HepG2 (cell line): ENCODE results near the gene CTF1. TPM values are rescaled to one million over a fixed set of nuclear protein-coding genes. Genes with fewer than 3 reads are reported as not detected.
A peak's percentile ranks its signal among the peaks of the same experiment; 100 is the strongest.

Experiments used
- ELF1 ChIP-seq: sonication (generic); formaldehyde crosslinking; IDR thresholded peaks from 2 replicates; pipeline ENCODE4 v1.4.0; 2020; ENCODE audit warnings: missing genetic modification reagents
- HOXD1 ChIP-seq: sonication (generic); formaldehyde crosslinking; IDR thresholded peaks from 2 replicates; pipeline ENCODE4 v1.5.0; 2020; ENCODE audit warnings: missing genetic modification reagents
- KDM3A ChIP-seq: IDR thresholded peaks from 2 replicates; pipeline ENCODE4 v1.6.1; 2018; ENCODE audit warnings: low read depth, missing compliant biosample characterization
- KDM5A ChIP-seq: fragments of 200-600 bp; sonication (generic); IDR thresholded peaks from 2 replicates; pipeline ENCODE4 v1.7.0; 2018; ENCODE audit warnings: antibody characterized with exemption, mild to moderate bottlenecking, low read length, borderline replicate concordance
- KLF9 ChIP-seq: IDR thresholded peaks from 2 replicates; pipeline ENCODE4 v1.6.1; 2016; ENCODE audit warnings: low read depth
- MIER3 ChIP-seq: IDR thresholded peaks from 2 replicates; pipeline ENCODE4 v1.6.1; 2016; ENCODE audit warnings: missing compliant biosample characterization, borderline replicate concordance
- NCOA2 ChIP-seq: sonication (generic); formaldehyde crosslinking; IDR thresholded peaks from 2 replicates; pipeline ENCODE4 v1.8.0; 2022; ENCODE audit warnings: inconsistent platforms
- NCOR1 ChIP-seq: fragments of 200-600 bp; sonication (generic); IDR thresholded peaks from 2 replicates; pipeline ENCODE4 v1.7.0; 2017; ENCODE audit warnings: antibody characterized with exemption, low read length, borderline replicate concordance
- NFKB2 ChIP-seq: sonication (generic); formaldehyde crosslinking; IDR thresholded peaks from 2 replicates; pipeline ENCODE4 v1.4.0; 2020; ENCODE audit warnings: missing genetic modification reagents, borderline replicate concordance
- PITX1 ChIP-seq: sonication (generic); formaldehyde crosslinking; IDR thresholded peaks from 2 replicates; pipeline ENCODE4 v1.5.1; 2020; ENCODE audit warnings: mild to moderate bottlenecking, missing genetic modification reagents
- TP53 ChIP-seq: sonication (generic); formaldehyde crosslinking; conservative IDR thresholded peaks from 2 replicates; pipeline ENCODE4 v1.4.0; 2020; ENCODE audit warnings: missing genetic modification reagents
- ZBTB3 ChIP-seq: sonication (generic); formaldehyde crosslinking; IDR thresholded peaks from 2 replicates; pipeline ENCODE4 v1.4.0; 2020; ENCODE audit warnings: low read depth, mild to moderate bottlenecking, moderate library complexity, missing genetic modification reagents, borderline replicate concordance
- ZNF331 ChIP-seq: sonication (generic); formaldehyde crosslinking; IDR thresholded peaks from 2 replicates; pipeline ENCODE4 v1.4.0; 2020; ENCODE audit warnings: missing genetic modification reagents
- ZNF737 ChIP-seq: sonication (generic); formaldehyde crosslinking; IDR thresholded peaks from 2 replicates; pipeline ENCODE4 v1.5.0; 2020; ENCODE audit warnings: missing genetic modification reagents, mild to moderate bottlenecking, borderline replicate concordance
- ZNF781 ChIP-seq: sonication (generic); formaldehyde crosslinking; IDR thresholded peaks from 2 replicates; pipeline ENCODE4 v1.5.1; 2020; ENCODE audit warnings: borderline replicate concordance, mild to moderate bottlenecking, missing genetic modification reagents; ENCODE audit errors: not compliant biosample characterization
- ZSCAN22 ChIP-seq: sonication (generic); formaldehyde crosslinking; IDR thresholded peaks from 2 replicates; pipeline ENCODE4 v1.4.0; 2020; ENCODE audit warnings: mild to moderate bottlenecking, missing genetic modification reagents
- polyA plus RNA-seq, 8 experiments: library from polyadenylated mRNA; depleted of rRNA in 3 of 8; stranded (reverse) in 7 of 8; unstranded in 1 of 8; fragments of >200 nt; fragmentation: Illumina TruSeq in 4 of 8; extraction: Trizol in 4 of 8; gene quantifications; 2 replicates each; pipeline versions ENCODE4 v1.2.1 to v1.2.3, GENCODE V29; 2011 to 2016; ENCODE audit warnings: low read depth in 4 of 8, missing spikeins in 1 of 8, mixed read lengths in 1 of 8; ENCODE audit not compliant: insufficient read depth in 1 of 8
- total RNA-seq, 5 experiments: library from RNA; depleted of rRNA; stranded (reverse); fragments of >200 nt; fragmentation: Illumina TruSeq; extraction: Trizol; gene quantifications; 2 replicates each; pipeline ENCODE4 v1.2.3, GENCODE V29; 2016; ENCODE audit warnings: low read depth in 1 of 5
- TF ChIP-seq, protein P1 (sequence below): sonication (generic); formaldehyde crosslinking; IDR thresholded peaks from 2 replicates; pipeline ENCODE4 v1.4.0; 2020; ENCODE audit warnings: missing genetic modification reagents, mild to moderate bottlenecking, borderline replicate concordance
- TF ChIP-seq, protein P2 (sequence below): sonication (generic); formaldehyde crosslinking; IDR thresholded peaks from 2 replicates; pipeline ENCODE4 v1.5.1; 2020; ENCODE audit warnings: missing genetic modification reagents, mild to moderate bottlenecking, borderline replicate concordance
- TF ChIP-seq, protein P3 (sequence below), 2 experiments: sonication (generic) in 1 of 2; formaldehyde crosslinking in 1 of 2; IDR thresholded peaks; 2 replicates each; pipeline versions ENCODE4 v1.5.1 to v1.6.1; 2011 to 2020; ENCODE audit warnings: borderline replicate concordance in 1 of 2, low read depth in 1 of 2, low read length in 1 of 2, mild to moderate bottlenecking in 1 of 2, missing genetic modification reagents in 1 of 2, moderate library complexity in 1 of 2
- TF ChIP-seq, protein P4 (sequence below): sonication (generic); formaldehyde crosslinking; IDR thresholded peaks from 2 replicates; pipeline ENCODE4 v1.4.0; 2020; ENCODE audit warnings: mild to moderate bottlenecking, missing genetic modification reagents

CTF1 gene
- total and polyA plus RNA-seq, 2 of the 13 experiments (the other 11 are each of a cell fraction or from before 2014, with no cell fraction given), result 0.13 to 1.8 TPM

DNA sequence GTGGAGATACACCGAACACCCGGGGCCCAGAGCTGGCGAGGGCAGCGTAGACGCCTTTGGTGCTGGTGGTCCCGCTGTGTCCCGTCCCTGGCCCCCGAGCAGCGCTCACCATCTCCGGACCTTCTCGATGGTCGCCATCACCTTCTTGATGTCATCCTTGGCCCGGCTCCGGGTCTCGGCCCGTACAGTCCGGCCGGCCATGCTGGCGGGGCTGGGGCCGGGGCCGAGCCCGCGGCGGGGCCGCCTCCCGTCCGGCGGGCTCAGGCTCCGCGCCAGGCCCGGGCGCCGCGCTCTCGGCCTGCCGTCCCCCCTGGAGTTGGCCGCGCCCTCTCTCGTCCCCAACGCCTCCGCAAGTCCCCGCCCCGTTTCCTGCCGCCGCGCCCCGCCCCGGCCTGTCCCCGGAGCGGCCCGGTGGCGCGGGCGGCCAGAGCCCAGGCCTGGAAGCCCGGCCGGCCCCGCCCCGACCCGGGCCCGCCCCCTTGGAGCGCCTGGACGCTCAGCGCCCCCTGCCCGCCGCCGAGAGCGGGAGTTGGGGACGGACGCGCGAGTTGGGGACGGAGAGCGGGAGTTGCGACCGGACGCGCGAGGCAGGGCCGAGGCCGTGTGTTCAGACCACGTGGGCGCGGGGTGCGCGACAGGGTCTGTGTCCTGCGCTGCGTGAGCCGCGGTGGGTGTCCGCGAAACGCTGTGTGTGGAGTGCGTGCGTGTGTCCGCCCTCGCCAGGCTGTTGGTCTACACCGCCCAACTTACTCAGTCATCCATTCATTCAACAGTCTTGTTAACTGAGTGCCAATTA is 2.5 kb upstream of the CTF1 start, which contains the start of gene BCL7C (continued):
- no peak for TF ChIP-seq TP53 (CRISPR knock-in tag)
- no peak for TF ChIP-seq KDM5A
- TF ChIP-seq HOXD1 (CRISPR knock-in tag), result peak; percentile 88
- peak; percentile 82; the same call in 1 of the 2 replicates for TF ChIP-seq ZBTB3 (CRISPR knock-in tag)
- TF ChIP-seq NCOA2 (CRISPR knock-in tag), result no peak
- TF ChIP-seq KLF9 (CRISPR knock-in tag), result peak; percentile 29; the same call in 1 of the 2 replicates
- TF ChIP-seq, protein P1, sequence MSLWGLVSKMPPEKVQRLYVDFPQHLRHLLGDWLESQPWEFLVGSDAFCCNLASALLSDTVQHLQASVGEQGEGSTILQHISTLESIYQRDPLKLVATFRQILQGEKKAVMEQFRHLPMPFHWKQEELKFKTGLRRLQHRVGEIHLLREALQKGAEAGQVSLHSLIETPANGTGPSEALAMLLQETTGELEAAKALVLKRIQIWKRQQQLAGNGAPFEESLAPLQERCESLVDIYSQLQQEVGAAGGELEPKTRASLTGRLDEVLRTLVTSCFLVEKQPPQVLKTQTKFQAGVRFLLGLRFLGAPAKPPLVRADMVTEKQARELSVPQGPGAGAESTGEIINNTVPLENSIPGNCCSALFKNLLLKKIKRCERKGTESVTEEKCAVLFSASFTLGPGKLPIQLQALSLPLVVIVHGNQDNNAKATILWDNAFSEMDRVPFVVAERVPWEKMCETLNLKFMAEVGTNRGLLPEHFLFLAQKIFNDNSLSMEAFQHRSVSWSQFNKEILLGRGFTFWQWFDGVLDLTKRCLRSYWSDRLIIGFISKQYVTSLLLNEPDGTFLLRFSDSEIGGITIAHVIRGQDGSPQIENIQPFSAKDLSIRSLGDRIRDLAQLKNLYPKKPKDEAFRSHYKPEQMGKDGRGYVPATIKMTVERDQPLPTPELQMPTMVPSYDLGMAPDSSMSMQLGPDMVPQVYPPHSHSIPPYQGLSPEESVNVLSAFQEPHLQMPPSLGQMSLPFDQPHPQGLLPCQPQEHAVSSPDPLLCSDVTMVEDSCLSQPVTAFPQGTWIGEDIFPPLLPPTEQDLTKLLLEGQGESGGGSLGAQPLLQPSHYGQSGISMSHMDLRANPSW (CRISPR knock-in tag), result no peak
- TF ChIP-seq, protein P2, sequence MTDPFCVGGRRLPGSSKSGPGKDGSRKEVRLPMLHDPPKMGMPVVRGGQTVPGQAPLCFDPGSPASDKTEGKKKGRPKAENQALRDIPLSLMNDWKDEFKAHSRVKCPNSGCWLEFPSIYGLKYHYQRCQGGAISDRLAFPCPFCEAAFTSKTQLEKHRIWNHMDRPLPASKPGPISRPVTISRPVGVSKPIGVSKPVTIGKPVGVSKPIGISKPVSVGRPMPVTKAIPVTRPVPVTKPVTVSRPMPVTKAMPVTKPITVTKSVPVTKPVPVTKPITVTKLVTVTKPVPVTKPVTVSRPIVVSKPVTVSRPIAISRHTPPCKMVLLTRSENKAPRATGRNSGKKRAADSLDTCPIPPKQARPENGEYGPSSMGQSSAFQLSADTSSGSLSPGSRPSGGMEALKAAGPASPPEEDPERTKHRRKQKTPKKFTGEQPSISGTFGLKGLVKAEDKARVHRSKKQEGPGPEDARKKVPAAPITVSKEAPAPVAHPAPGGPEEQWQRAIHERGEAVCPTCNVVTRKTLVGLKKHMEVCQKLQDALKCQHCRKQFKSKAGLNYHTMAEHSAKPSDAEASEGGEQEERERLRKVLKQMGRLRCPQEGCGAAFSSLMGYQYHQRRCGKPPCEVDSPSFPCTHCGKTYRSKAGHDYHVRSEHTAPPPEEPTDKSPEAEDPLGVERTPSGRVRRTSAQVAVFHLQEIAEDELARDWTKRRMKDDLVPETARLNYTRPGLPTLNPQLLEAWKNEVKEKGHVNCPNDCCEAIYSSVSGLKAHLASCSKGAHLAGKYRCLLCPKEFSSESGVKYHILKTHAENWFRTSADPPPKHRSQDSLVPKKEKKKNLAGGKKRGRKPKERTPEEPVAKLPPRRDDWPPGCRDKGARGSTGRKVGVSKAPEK (CRISPR knock-in tag), result 0 out of 2 replicates have a peak, but pooled peaks have one; percentile 27
- peak; percentile 87; the same call in 1 of the 2 replicates for TF ChIP-seq MIER3 (CRISPR knock-in tag)
- peak; percentile 68; the same call in 1 of the 2 replicates for TF ChIP-seq PITX1
- peak; percentile 89; the same call in 1 of the 2 replicates for TF ChIP-seq ZNF737 (CRISPR knock-in tag)
- TF ChIP-seq NFKB2, result peak; percentile 95
- TF ChIP-seq ZNF331, result peak; percentile 86
- TF ChIP-seq NCOR1, result no peak
- TF ChIP-seq KDM3A, result peak; percentile 38; the same call in 1 of the 2 replicates
- TF ChIP-seq, protein P3, sequence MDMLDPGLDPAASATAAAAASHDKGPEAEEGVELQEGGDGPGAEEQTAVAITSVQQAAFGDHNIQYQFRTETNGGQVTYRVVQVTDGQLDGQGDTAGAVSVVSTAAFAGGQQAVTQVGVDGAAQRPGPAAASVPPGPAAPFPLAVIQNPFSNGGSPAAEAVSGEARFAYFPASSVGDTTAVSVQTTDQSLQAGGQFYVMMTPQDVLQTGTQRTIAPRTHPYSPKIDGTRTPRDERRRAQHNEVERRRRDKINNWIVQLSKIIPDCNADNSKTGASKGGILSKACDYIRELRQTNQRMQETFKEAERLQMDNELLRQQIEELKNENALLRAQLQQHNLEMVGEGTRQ (IDR thresholded peaks at IDR 0.05; ENCODE audit: low read depth, low read length), result peak; percentile 73
- TF ChIP-seq, protein P3 (CRISPR knock-in tag; IDR thresholded peaks at IDR 0.05; ENCODE audit: borderline replicate concordance), result peak; percentile 66
- peak; percentile 94 for TF ChIP-seq ZNF781
- TF ChIP-seq ELF1, result no peak; the same call in 1 of the 2 replicates
- TF ChIP-seq, protein P4, sequence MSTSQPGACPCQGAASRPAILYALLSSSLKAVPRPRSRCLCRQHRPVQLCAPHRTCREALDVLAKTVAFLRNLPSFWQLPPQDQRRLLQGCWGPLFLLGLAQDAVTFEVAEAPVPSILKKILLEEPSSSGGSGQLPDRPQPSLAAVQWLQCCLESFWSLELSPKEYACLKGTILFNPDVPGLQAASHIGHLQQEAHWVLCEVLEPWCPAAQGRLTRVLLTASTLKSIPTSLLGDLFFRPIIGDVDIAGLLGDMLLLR (CRISPR knock-in tag), result peak; percentile 99
- TF ChIP-seq ZSCAN22 (CRISPR knock-in tag), result no peak
